Vagina (tissue), 2 donors: Measurements from ENCODE around the gene PPP1R14C. TPM values are rescaled to one million over a fixed set of nuclear protein-coding genes. Genes with fewer than 3 reads are reported as not detected.

Source experiments
- DNase-seq, 2 donors: peaks; one replicate each; pipeline ENCODE4 v3.0.0-alpha.2; 2017; ENCODE audit errors: extremely low spot score in 2 of 2
- H3K27ac ChIP-seq: fragments of 200-600 bp; sonication (generic); one replicate; pipeline ENCODE4 v1.5.1; 2019
- H3K27me3 ChIP-seq: fragments of 200-600 bp; sonication (generic); one replicate; pipeline ENCODE4 v1.5.1; 2019
- H3K36me3 ChIP-seq, 2 donors: fragments of 200-600 bp; sonication (generic); one replicate each; pipeline ENCODE4 v1.5.1; 2017 to 2019
- H3K4me1 ChIP-seq: fragments of 200-600 bp; sonication (generic); one replicate; pipeline ENCODE4 v1.5.1; 2019
- H3K4me3 ChIP-seq, 2 donors: fragments of 200-600 bp; sonication (generic); 1 replicate in 1 of 2; 2 replicates in 1 of 2; pipeline ENCODE4 v1.5.1; 2016 to 2019
- H3K9me3 ChIP-seq: fragments of 200-600 bp; sonication (generic); one replicate; pipeline ENCODE4 v1.5.1; 2019
- CTCF ChIP-seq, 3 experiments: fragments of 450-650 bp in 2 of 3; fragments of 200-600 bp in 1 of 3; sonication (generic) in 1 of 3; IDR thresholded peaks; one replicate each; pipeline ENCODE4 v1.5.1; 2017 to 2019; ENCODE audit warnings: antibody characterized with exemption in 3 of 3, mild to moderate bottlenecking in 2 of 3, moderate library complexity in 2 of 3
- POLR2A ChIP-seq, 2 donors: fragments of 450-650 bp; IDR thresholded peaks; one replicate each; pipeline ENCODE4 v1.6.1; 2017; ENCODE audit warnings: antibody characterized with exemption in 2 of 2, mild to moderate bottlenecking in 2 of 2, moderate library complexity in 2 of 2
- POLR2AphosphoS5 ChIP-seq, 2 donors: sonication (generic); formaldehyde crosslinking; IDR thresholded peaks; one replicate each; pipeline ENCODE4 v1.9.0; 2017; ENCODE audit warnings: antibody characterized with exemption in 2 of 2, mild to moderate bottlenecking in 2 of 2, low read depth in 1 of 2; ENCODE audit not compliant: insufficient read depth in 1 of 2
- intact Hi-C: fragments of 100-400 bp; cut with DNase I; formaldehyde crosslinking; loops from one replicate; pipeline ENCODE4 v1.15.1; 2023
- total RNA-seq: library from RNA; depleted of rRNA; stranded (reverse); fragments of >200 nt; gene quantifications from one replicate; pipeline ENCODE4 v1.2.3, GENCODE V29; 2016

PPP1R14C gene
- total RNA-seq, 1 donor from 2014 or later: 23.8 TPM

- Histone ChIP-seq H3K4me1 (no peaks in the 10 kb centered on the region), H3K4me3 (no peak overlapping the region), H3K27me3 (no peaks in the 10 kb centered on the region), H3K27ac (no peak overlapping the region), H3K36me3 (no peaks in the 10 kb centered on the region), H3K9me3 (no peaks in the 10 kb centered on the region)
- TF ChIP-seq CTCF (IDR thresholded peaks at IDR 0.05) (no peak), POLR2AphosphoS5 (IDR thresholded peaks at IDR 0.05; ENCODE audit: insufficient read depth in 1 of 2, low read depth in 1 of 2) (no peak), POLR2A (IDR thresholded peaks at IDR 0.05) (no peak)
- intact Hi-C loops: no loop called here
- no peak for DNase-seq
Measured at GRCh38 chr6:150243620-150244314, 100.9 kb downstream of the PPP1R14C start.

GRCh38 chr6:150245148-150245935, 102.5 kb downstream of the PPP1R14C start:
- TF ChIP-seq POLR2A (IDR thresholded peaks at IDR 0.05) (no peak), CTCF (IDR thresholded peaks at IDR 0.05) (no peak), POLR2AphosphoS5 (IDR thresholded peaks at IDR 0.05; ENCODE audit: insufficient read depth in 1 of 2, low read depth in 1 of 2) (no peak)
- intact Hi-C loops: no loop called here
- Histone ChIP-seq H3K4me3 (no peak overlapping the region), H3K9me3 (no peaks in the 10 kb centered on the region), H3K27me3 (no peaks in the 10 kb centered on the region), H3K36me3 (no peaks in the 10 kb centered on the region), H3K27ac (no peak overlapping the region), H3K4me1 (no peaks in the 10 kb centered on the region)
- DNase-seq: no peak

GRCh38 chr6:150247803-150248202, 105.0 kb downstream of the PPP1R14C start:
- no peak for DNase-seq
- no peaks in the 10 kb centered on the region for H3K36me3 ChIP-seq
- H3K4me3 ChIP-seq: no peak overlapping the region
- no peaks in the 10 kb centered on the region for H3K27me3 ChIP-seq
- H3K9me3 ChIP-seq: no peaks in the 10 kb centered on the region
- no peak for TF ChIP-seq CTCF (IDR thresholded peaks at IDR 0.05)
- TF ChIP-seq POLR2A (IDR thresholded peaks at IDR 0.05): no peak
- no peak for TF ChIP-seq POLR2AphosphoS5 (IDR thresholded peaks at IDR 0.05; ENCODE audit: insufficient read depth in 1 of 2, low read depth in 1 of 2)
- H3K27ac ChIP-seq: no peak overlapping the region
- intact Hi-C loops: no loop called here
- peaks cover 8% of the 10 kb centered on the region for H3K4me1 ChIP-seq

- TF ChIP-seq CTCF (IDR thresholded peaks at IDR 0.05) (no peak), POLR2AphosphoS5 (IDR thresholded peaks at IDR 0.05; ENCODE audit: insufficient read depth in 1 of 2, low read depth in 1 of 2) (no peak), POLR2A (IDR thresholded peaks at IDR 0.05) (no peak)
- no peak for DNase-seq
Measured at GRCh38 chr6:150248300-150248699, 105.5 kb downstream of the PPP1R14C start.

GRCh38 chr6:150249261-150249660, 106.4 kb downstream of the PPP1R14C start:
- Histone ChIP-seq H3K27me3 (no peaks in the 10 kb centered on the region), H3K36me3 (no peaks in the 10 kb centered on the region), H3K4me1 (peaks cover 8% of the 10 kb centered on the region), H3K4me3 (no peak overlapping the region), H3K9me3 (no peaks in the 10 kb centered on the region), H3K27ac (no peak overlapping the region)
- intact Hi-C loops: no loop called here
- no peak for DNase-seq
- TF ChIP-seq POLR2A (IDR thresholded peaks at IDR 0.05): no peak
- no peak for TF ChIP-seq CTCF (IDR thresholded peaks at IDR 0.05)
- TF ChIP-seq POLR2AphosphoS5 (IDR thresholded peaks at IDR 0.05; ENCODE audit: insufficient read depth in 1 of 2, low read depth in 1 of 2): no peak

More at GRCh38 chr6:150248300-150248699, 105.5 kb downstream of the PPP1R14C start:
- intact Hi-C loops: no loop called here
- Histone ChIP-seq H3K4me3 (no peak overlapping the region), H3K27me3 (no peaks in the 10 kb centered on the region), H3K4me1 (peaks cover 8% of the 10 kb centered on the region), H3K27ac (no peak overlapping the region), H3K36me3 (no peaks in the 10 kb centered on the region), H3K9me3 (no peaks in the 10 kb centered on the region)
